NCI-H2171 treated with DMSO at 0.1 percent for 48 hours (cell line): ENCODE results near the gene ITSN1.

Source experiments
- DNase-seq: peaks from one replicate; lab custom pipeline; 2025; lab: John Stamatoyannopoulos, UW

The ITSN1 gene

DNA sequence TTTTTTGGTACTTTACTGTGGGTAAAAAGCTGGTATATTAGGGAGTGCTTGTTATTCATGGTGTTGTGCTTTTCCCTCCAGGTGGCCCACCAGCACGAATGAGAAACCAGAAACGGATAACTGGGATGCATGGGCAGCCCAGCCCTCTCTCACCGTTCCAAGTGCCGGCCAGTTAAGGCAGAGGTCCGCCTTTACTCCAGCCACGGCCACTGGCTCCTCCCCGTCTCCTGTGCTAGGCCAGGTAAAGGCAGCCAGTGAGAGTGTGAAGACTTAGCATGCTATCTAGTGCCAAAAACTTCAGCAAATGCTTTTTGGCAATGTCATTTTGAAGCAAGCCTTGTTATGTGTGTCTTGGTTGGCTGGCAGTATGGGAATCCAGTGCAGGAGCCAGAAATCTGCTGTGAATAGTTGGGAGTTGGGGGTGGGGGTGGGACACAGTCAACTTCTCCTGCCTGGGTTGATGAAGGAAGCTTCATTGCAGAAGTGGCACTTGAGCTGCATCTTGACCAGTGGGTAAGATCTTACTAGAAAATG lies 171.6 kb downstream of the ITSN1 start:
- no peak for DNase-seq

DNA sequence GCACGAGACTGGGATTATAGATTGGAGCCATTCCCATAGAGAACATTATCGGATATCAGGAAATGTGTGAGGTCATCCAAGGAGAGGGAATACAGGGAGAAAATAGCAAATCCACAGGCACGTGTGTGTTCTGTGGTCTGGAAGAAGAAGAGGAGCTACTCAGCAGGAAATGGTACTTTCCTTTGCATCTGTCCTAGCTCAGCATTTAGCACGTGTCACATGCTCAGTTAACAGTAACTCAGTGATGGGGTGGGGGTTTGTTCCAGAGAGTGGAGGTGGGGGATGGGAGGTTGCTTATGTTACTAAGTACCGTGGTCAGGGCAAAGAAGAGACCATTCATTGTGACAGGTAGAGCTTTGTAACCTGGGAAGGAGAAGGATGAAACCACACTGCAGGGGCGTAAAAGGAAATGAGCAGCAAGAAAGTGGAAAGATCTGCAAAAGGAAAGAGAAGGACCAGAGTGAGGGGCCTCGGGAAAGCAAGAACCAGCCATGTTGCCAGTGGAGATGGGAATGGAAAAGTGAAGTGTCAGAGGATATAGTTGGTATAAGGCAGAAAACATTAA lies 172.9 kb downstream of the ITSN1 start:
- DNase-seq: no peak

DNA sequence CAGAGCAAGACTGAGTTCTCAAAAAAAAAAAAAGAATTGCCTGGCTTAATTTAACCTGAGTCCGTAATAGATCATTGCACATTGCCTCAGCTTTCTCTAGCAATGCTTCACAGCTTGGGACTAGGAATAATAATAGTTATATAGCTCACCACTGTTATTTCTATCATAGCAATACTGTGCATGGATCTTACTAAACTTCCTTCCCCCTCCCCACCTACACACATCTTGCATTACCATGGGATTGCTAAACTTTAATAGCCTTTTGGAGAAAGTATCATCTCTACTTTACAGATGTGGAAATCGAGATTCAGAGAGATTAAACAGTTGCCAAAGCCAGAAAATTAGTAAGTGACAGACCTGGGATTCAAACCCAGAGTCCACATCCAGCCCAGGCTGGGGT lies 173.9 kb downstream of the ITSN1 start:
- DNase-seq: no peak

DNA sequence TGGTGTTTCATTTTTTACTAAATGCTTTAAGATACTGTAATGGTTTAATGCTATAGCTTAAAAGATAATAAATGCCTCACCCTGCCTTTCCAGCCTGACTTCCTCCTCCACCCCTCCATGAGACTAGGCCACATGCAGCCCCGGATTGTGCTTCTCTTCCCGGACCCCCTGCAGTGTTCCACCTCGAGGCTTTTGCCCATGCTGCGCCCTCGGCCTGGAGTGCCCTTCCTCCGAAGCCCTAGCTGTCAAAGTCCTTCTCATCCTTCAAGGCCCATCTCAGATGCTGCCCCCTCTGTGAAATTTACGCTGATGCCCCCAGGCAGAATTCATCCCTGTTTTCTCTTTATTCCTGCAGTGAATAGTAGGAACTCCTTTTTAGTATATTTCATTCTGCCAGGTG lies 174.8 kb downstream of the ITSN1 start:
- DNase-seq: no peak

DNA sequence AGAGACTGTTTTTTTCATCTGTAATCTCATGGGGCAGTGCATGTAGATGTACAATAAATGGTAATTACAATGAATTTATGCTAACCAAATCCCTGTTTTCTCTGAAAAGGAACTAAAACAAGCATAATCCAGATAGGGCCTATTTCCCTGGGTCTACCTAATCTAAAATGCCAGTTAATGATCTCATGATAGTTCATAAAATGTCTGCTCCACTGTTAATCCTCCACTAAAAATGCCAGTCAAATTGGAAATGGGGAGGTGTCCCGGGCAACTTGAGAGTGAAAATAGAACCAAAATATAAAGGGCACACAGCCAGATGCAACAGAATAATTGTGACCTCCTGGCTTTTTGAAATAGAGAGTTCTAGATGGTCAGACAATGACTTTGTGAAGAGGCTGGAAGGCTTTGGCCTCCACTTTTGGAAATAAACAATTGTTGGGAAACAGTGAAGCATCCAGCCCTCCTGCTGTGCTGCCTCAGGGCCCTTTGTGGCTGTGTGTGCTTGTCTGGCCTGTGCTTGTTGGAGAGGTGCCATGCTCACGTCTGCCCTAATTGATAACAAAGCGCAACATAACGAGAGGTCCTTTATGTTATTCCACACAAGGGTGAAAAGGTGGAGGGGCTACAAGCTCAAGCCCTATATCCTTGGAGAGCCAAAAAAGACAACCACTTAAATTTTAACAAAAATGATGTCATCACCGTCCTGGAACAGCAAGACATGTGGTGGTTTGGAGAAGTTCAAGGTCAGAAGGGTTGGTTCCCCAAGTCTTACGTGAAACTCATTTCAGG lies 175.6 kb downstream of the ITSN1 start:
- DNase-seq: no peak

DNA sequence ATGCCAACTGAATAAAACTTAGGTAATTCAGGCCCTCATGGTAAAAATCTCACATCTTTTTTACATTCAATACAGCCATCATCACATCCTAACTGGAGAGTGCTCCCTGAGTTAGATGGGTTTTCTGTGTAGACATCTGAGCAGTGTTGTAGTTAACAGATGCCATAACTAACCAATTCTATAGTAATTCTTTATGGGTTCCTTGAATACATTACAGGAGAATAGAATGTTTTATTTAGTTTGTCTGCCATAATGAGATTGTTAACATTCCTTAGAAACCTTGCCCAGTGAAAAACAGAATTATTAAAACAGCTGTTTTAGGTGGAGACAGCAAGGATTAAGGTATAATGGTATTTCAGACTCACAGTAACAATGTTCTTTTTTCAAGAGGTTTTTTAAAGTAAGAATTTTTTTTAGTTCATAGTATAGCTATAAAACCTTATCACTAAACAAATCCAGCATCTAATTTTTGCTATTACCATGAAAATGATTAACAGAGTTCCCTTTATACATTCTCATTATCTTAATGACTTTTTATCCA lies 178.0 kb downstream of the ITSN1 start:
- no peak for DNase-seq

DNA sequence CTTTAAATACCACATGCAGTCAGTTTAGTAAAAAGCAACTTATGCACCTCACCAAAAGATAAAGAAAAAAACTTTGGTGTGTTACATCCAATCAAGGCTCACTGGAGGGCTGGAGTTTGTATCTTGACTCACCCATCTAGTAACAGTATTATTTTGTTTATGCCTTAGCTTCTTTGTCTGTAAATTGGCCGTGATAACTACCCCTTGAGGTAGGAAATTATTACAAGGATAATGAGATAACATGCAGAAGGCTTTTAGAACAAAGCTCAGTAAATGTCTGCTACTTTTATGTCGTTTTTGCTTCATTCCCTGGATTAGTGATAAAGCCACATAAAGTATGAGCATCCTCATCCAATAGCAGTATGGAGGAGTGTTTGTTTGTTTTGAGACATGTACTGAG lies 178.5 kb downstream of the ITSN1 start:
- no peak for DNase-seq

DNA sequence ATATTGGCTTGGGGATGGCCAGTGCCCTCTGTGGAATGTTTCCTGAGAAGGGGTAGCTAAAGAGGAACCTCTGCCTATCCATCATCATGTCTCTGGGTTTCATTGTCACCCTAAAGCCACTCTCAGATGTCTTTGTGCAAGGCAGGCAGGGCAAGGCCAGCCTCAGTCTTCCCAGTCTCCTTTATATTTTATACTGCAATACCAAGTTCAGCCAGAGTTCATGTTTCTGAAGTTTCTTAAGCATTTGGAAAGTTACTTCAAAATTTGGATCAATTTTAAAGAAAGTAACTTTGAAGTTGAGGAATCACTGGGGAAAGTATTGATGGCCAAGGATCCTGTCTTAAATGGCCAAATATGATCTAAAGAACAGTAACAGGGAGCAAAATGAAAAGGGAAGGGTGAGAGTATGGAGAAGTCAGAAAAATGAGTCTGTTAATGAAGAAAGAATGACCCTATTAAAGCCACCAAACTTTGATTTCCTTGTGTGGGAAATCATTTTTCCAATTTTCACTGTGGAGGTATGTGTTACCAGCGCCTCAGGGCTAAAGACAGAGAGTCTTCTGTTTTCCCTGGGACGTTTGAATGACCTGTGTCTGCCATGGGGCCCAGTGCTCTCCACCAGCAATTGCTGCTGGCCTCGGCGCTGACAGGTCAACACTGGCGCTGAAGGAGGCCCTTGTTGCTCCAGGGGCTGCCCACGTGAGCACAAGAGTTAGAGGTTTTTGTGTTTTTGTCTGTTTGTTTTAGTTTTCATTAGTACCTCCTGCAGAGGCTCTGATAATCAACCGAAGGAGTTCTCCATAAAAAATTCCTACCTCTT lies 179.4 kb downstream of the ITSN1 start:
- no peak for DNase-seq

DNA sequence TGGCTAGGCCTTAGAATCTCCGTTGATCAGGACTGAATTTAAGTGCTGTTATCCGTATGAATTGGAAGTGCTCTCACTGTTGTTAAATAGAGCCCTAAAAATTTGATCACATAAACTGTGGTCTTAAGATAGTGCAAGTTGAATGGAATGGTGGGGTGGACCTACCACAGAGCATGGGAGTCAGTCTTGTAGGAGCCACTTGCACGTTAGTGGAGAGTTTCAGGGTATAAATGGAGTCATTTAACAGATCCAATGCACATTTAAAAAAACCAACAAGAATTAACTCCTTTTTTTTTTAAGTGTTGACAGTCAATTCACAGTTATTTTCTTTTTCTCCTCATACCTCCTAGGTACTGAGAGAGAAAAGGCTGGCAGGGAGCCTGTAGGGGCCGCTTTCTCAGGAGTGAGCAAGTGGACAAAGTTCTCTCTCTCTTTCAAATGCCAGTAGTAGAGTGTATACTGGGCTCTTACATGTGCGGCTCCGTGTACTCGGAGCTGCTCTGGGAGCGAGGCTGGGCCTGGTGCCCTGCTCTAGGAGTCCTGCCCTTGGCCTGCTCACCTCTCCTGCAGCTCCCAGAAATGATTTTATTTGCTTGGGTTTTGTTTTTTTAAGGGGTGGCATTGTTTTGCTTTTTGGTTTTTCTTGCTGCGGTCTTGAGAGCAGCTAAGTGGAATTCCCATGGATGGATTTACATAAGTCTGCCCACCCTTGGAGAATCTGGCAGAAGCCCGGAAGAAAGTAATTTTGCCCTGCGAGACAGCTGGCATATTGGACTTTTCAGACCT lies 182.0 kb downstream of the ITSN1 start:
- DNase-seq: no peak

DNA sequence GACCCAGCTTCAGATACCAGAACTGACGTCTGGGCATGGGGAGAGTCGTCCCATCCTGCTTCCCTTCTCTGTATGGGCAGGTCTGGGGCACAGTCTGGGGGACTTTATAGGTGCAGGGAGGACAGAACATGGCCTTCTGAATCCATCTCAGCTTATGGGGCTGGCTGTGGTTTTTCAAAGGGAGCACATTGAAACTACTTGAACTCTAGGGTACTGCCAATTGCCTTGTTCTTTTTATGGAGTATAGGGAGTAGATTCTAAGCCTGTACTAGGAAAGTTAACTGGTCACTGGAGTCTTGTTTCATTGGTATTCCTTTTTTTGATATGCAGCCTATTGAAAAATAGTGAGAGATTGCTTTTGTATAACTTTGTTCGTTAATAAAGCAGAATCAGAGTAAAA lies 183.1 kb downstream of the ITSN1 start:
- DNase-seq: no peak

DNA sequence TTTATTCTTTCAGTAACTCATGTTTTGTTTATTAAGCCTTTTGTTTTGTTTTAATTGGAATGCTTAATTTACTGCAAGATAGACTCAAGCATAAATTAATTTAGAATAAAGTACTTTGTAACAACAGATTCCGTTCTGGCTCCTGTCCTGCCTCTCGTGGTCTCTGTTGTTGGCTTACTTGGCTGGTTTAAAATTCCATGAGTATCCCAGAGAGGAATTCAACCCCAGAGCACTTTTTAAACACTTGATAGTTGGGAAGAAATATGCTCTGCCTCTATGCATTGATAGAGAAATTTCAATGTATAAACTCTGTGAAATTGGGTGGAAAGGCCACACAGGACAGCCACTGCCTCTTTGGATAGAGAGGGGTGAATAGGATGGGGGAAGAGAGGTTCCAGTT lies 183.6 kb downstream of the ITSN1 start:
- no peak for DNase-seq

DNA sequence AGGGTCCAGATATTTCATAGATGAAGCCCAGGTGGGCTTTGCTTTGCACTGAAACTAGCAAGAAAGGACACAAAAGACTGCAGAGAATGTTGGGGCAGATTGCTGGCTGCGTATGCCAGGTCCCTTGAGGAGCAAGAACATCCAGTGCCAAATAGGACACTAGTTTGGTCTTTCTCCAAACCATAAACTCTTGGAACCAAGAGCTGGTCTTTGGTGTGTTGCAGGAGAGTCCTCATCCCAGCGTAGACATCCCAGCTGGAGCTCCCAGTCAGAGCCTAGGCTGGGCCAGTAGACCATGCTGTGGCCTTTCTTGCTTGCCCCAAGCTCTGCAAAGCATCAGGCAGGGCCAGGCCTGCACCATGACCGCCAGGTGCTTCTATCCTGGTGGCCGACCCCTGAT lies 185.8 kb downstream of the ITSN1 start:
- no peak for DNase-seq

DNA sequence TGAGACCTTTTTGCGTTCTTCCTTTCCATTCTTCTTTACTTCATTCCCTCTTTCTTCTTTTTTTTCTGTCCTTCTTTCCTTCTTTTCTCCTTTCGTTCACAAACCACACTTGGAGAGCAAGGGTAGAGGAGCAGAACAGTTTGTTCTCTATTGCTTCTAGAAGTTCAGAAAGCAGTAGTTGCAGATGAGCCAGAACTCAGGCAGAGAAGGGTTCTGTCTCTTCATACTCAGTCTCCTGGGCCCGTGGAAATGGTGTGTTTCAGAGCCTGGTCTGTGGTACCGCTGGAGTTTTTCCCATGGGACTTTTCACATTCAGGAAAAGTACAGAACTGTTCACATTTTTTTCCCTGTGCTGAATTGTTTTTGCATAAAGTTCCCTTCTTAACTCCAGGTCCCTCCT lies 186.3 kb downstream of the ITSN1 start:
- no peak for DNase-seq

DNA sequence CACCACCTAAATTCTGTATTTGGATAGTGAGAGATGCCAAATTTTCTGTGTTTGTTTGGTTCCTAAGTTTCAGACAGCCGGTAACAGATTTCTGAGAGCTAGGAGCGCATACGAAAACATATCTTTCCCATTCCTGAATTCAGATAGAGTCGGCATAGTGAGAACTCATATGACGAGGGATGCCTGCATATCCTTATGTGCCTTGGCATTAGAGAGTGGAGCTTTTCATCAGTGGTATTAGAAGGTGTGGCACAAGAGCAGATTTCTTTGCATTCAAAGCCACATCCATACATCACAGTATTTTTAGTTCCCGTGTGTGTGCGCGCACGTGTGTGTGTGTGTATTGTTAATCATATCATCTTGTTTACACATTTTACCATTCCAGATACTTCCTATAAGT lies 187.5 kb downstream of the ITSN1 start:
- no peak for DNase-seq

DNA sequence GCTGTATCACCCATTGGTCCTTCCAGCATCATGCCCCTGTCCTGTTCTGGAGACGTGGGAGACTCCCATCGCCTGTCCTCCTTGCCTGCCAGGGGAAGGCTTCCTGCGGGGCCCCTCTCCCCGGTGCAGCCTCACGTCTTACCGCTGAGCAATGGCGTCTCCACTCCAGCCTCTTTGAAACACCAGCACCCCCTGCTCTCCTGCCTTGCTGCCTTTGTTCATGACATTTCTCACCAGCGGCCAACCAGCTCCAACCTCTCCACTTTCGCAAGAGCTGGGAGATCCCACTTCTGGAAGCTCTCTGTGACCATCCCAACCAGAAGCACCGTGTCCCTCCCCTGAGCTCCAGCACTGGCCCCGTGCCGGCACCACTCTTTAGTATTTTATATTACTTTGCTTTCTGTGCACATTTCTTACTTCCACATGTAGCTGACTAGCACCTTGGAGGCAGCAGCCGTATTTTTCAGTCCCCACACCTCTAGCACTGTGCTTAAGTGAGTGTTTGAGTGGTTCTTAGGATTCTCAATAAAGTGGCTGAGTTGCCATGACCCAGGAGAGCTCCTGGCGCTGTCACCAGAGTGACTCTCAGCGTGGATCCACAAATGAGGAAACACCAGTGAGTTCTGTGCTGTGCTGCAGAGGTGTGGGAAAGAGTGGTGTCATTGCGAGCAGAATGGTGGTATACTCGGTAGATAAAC lies 189.8 kb downstream of the ITSN1 start:
- no peak for DNase-seq

DNA sequence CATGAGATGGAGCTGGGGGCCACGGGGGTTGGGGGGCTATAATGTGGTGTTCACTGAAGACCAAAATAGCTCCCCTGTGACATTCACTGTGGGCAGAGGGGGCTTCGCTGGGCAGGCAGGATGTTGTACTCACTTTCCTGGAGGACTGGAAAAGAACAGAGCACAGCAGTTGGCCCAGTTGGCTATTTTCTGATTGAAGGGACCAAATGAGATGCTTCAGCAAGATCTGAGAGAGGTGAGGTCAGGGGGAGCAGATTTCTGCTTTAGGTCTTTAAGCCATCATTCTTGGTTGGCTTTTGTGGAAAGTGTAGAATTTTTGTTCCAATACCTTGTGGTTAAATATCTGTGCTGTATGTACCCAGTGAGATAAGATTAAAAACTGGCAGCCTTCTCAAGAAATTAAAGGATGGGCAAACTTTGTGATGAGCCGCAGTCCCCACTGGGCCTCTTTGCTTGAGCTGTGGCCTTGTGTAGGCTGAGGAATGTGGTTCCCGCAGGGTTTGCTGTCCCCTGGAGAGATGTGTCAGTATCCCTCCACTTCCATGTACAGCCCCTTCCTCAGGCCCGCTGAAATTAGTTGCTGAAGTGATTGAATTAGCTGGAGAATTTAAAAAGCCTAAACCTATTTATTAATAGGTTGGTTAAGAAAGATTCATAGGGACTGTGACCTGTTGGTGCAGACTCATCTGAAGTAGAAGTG lies 192.7 kb downstream of the ITSN1 start:
- DNase-seq: no peak

DNA sequence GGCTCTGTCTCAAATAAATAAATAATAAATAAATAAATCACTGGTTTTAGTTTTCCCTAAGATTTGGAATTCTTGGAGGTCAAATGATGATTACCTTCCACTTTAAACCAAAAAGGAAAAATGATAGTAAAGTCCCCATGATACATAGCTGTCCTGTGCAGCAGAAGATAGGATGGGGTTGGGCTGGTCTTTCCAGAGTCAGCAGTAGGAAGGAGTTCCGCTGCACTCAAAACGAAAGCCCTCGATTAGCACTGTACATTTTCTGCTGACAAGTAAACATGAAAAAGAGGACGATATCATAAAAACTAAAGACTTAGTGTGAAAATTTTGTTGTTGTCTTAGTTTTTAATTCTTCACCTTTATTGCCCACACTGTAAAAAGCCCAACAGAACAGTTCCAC lies 193.6 kb downstream of the ITSN1 start:
- no peak for DNase-seq

DNA sequence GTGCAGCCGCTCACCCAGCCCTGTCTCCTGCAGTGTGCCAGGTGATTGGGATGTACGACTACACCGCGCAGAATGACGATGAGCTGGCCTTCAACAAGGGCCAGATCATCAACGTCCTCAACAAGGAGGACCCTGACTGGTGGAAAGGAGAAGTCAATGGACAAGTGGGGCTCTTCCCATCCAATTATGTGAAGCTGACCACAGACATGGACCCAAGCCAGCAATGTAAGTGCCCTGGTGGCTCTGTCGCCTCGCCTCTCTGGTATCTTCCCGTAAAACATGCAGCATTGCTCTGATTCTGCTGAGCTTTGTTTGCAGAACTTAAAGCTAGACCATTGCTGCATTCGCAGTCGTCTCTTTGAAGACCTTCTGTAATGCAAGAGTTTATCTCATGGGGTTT lies 194.1 kb downstream of the ITSN1 start:
- no peak for DNase-seq

DNA sequence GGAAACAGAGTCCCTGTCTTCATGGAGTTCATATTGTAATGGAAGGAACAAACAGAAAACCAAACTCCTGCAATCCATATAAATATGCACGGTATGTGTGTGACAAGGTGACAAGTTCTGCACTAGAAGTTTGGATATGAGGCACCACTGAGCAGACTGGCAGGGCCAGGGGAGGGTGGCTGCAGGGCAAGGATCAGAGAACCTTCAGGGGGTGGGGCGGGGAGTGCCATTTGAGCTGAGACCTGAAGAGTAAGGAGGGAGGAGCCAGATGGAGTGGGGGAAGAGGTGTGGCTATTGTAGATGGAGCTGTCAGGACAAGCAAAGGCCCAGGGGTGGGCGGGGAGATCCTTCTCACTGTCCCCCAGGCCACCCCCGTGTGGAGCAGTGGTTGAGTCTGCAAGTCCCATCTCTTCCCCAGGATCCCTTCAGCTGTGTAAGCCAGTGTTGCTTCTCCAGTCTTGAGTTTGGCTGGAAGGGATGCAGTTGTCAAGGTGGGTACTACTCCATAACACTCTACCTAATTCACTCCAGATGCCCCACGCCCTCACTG lies 196.9 kb downstream of the ITSN1 start:
- no peak for DNase-seq

DNA sequence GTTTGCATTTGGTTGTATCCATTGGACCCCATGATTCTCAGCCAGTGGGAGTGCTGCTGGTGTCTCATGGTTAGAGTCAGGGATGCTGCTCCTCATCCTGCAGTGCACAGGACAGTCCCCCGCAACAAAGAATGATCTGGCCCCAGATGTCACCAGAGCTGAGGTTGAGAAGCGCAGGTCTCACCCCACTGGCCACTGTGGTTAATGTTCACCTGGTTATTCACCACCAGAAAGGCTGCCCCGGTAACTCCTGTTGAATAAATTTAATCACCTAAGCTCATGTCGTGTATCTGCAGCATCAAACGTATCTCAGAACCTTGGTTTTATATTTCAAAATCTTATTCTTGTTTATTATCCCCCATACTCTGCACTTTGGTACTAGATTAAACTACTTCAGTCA lies 197.5 kb downstream of the ITSN1 start:
- DNase-seq: no peak
